ENCODE results near the gene OBI1. TPM values are rescaled to one million over a fixed set of nuclear protein-coding genes. Genes with fewer than 3 reads are reported as not detected.

Gene OBI1
- total and polyA plus RNA-seq, 10 of the 15 experiments (the other 5 are each of a cell fraction or from before 2014, with no cell fraction given) = 15.5 to 34.2 (median 22.0) TPM

DNA sequence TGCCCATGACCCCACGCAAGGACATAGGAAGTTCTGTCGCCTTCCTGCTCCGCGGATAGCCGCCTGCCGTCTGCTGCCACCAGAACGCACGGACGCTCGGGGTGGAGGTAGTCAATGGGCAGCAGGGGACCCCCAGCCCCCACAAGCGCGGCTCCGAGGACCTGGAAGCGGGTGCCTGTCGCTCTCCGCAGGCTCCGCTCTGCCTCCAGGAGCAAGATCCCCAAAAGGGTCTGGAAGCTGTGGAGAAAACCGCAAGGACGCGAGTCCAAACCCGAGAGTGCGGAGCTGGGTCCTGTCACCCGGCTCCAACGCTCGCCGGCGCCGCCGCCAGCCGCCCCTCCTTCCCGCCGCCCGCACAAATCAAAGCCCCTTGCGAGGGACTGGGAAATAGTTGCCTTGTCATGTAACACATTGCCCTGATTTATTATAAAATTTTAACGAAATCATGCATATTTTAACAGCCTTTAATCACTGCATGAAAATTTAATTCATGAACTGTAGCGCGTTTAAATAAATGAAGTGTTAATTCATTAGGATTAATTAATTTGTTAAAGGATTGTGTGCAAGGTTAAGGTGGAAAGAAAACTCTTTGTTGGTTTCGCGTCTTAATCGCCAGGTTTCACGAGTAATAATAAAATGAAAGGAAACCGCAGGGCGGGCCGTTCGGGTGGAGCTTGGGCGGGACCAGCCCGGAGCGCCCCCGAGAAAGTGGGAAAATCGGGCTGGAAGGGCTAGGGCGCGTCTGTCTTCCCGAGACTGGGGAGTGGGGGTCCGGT lies 50.1 kb downstream of the OBI1 start (continued):
- TF ChIP-seq, protein P1, sequence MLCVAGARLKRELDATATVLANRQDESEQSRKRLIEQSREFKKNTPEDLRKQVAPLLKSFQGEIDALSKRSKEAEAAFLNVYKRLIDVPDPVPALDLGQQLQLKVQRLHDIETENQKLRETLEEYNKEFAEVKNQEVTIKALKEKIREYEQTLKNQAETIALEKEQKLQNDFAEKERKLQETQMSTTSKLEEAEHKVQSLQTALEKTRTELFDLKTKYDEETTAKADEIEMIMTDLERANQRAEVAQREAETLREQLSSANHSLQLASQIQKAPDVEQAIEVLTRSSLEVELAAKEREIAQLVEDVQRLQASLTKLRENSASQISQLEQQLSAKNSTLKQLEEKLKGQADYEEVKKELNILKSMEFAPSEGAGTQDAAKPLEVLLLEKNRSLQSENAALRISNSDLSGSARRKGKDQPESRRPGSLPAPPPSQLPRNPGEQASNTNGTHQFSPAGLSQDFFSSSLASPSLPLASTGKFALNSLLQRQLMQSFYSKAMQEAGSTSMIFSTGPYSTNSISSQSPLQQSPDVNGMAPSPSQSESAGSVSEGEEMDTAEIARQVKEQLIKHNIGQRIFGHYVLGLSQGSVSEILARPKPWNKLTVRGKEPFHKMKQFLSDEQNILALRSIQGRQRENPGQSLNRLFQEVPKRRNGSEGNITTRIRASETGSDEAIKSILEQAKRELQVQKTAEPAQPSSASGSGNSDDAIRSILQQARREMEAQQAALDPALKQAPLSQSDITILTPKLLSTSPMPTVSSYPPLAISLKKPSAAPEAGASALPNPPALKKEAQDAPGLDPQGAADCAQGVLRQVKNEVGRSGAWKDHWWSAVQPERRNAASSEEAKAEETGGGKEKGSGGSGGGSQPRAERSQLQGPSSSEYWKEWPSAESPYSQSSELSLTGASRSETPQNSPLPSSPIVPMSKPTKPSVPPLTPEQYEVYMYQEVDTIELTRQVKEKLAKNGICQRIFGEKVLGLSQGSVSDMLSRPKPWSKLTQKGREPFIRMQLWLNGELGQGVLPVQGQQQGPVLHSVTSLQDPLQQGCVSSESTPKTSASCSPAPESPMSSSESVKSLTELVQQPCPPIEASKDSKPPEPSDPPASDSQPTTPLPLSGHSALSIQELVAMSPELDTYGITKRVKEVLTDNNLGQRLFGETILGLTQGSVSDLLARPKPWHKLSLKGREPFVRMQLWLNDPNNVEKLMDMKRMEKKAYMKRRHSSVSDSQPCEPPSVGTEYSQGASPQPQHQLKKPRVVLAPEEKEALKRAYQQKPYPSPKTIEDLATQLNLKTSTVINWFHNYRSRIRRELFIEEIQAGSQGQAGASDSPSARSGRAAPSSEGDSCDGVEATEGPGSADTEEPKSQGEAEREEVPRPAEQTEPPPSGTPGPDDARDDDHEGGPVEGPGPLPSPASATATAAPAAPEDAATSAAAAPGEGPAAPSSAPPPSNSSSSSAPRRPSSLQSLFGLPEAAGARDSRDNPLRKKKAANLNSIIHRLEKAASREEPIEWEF (IDR thresholded peaks at IDR 0.05; ENCODE audit: insufficient replicate concordance, low read depth, low read length) = no peak
- TF ChIP-seq FOXM1 (IDR thresholded peaks at IDR 0.05; ENCODE audit: low read depth, low read length) (no peak), SMC3 (IDR thresholded peaks at IDR 0.05; ENCODE audit: borderline replicate concordance, low read length) (no peak), POU2F2 (IDR thresholded peaks at IDR 0.05; ENCODE audit: borderline replicate concordance, low read depth, low read length) (no peak), NFYB (IDR thresholded peaks at IDR 0.05; ENCODE audit: insufficient read depth, low read depth, low read length) (no peak), SUPT20H (IDR thresholded peaks at IDR 0.05; ENCODE audit: borderline replicate concordance, control insufficient read depth, low read depth, low read length) (no peak)
